DMS153 (cell line): ENCODE measurements around the gene MAPK8IP3.

Experiments used
- DNase-seq: peaks from one replicate; lab custom pipeline; 2025; lab: John Stamatoyannopoulos, UW

MAPK8IP3 gene, protein sequence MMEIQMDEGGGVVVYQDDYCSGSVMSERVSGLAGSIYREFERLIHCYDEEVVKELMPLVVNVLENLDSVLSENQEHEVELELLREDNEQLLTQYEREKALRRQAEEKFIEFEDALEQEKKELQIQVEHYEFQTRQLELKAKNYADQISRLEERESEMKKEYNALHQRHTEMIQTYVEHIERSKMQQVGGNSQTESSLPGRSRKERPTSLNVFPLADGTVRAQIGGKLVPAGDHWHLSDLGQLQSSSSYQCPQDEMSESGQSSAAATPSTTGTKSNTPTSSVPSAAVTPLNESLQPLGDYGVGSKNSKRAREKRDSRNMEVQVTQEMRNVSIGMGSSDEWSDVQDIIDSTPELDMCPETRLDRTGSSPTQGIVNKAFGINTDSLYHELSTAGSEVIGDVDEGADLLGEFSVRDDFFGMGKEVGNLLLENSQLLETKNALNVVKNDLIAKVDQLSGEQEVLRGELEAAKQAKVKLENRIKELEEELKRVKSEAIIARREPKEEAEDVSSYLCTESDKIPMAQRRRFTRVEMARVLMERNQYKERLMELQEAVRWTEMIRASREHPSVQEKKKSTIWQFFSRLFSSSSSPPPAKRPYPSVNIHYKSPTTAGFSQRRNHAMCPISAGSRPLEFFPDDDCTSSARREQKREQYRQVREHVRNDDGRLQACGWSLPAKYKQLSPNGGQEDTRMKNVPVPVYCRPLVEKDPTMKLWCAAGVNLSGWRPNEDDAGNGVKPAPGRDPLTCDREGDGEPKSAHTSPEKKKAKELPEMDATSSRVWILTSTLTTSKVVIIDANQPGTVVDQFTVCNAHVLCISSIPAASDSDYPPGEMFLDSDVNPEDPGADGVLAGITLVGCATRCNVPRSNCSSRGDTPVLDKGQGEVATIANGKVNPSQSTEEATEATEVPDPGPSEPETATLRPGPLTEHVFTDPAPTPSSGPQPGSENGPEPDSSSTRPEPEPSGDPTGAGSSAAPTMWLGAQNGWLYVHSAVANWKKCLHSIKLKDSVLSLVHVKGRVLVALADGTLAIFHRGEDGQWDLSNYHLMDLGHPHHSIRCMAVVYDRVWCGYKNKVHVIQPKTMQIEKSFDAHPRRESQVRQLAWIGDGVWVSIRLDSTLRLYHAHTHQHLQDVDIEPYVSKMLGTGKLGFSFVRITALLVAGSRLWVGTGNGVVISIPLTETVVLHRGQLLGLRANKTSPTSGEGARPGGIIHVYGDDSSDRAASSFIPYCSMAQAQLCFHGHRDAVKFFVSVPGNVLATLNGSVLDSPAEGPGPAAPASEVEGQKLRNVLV (N-terminal part only)

DNA sequence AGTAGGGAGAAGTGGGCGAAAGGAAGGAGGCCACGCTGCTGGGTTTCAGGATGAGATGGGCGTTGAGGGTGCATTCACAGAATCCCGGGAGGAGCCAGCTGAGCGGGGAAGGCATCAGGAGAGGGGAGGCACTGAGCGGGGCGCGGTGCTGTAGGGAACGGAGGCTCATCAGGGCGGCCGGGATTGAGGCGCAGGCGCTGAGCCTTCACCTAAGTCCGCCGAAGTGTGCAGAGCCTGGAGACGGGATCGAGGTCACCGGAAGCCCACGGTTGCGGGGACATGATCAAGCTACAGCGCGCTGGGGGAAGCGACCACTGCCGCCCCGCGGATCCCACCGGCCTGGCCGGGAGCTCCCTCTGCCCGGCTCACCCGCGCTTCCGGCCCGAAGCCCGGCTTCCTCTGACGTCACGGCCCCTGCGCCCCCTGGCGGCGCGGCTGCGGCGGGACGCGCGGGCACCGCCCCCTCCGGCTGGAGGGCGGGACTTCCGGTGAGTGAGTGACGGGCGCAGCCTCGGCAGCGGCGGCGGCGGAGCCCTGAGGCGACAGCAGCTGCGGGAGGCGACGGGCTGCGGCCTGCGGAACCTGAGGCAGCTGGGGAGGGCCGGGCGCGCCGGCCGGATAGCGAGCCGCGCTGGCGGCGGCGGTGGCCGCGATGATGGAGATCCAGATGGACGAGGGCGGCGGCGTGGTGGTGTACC lies at the start of gene MAPK8IP3:
MAPK8IP3 (plus strand) TSS at position 508 of the 698 bp plus-strand sequence; CDS start at position 653, 145 bp downstream.
- DNase-seq, result peak; percentile 70

DNA sequence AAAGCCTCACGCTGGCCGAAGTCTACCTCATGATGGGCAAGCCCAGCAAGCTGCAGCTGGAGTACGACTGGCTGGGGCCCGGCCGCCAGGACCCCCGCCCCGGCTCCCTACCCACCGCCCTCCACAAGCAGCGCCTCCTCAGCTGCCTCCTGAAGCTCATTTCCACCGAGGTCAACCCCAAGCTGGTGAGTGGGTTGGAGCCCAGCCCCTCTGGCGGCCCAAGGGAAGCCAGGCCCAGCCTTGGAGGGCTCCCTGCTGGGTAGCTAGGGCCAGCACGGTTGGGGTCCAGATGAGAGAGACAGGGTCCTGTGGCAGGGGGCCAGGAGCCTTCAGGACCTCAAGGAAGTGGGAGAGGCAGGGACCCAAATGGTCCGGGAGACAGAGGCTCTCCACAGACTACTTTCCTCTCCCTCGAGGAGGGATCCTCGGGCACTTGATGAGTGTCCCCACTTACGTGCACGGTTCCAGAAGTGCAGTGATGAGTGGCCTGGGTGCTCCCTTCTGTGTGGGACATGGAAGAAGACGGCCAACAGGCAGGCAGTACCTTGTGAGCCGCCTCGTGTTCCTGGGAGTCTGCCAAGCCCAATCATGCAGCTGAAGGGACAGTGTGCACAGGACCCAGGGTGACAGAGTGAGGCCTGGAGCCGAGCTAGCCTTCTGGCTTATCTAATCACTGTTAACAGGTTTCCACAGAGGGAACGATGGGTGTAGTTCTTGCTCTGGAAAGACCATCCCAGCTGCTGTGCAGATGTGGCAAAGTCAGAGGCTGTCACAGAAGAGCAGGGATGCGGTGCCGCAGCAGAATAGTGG lies 49.0 kb upstream of the MAPK8IP3 start:
- no peak for DNase-seq

DNA sequence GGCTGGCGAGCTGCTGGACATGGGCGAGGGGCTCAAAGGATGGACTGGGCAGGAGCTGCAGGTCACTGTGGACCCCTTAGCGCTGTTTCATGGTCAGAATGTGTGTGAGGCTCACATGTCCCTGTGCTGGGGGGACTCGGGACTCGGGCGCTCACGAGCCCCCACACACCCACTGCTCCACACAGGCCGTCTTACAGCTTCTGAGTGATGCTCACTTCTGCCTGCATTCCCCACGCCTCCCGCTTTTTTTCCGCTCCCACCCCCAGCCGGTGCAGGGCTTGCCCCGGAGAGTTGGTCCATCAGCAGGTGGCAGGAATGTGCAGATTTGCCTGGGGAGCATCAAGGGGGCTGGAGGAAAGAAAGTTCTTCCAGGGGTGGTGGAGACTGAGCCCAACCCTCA lies 48.2 kb upstream of the MAPK8IP3 start:
- DNase-seq, result no peak

DNA sequence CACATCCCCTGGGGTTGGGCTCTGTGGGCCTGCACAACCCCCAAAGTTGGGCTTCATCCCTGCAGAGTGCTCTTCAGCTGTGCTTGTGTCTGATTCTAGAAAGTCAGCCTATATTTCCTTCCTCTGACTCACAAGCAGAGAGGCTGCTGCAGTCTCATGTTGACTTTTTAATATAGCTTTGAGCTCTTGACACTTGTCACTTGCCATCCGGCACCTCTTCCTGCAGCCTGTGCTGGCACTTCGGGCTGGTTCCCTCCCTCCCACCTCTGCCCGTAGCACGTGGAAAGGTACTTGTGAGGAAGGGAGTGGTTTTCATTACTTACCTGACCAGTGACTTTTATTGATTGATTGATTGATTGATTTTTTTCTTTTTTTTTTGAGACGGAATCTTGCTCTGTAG lies 47.0 kb upstream of the MAPK8IP3 start:
- DNase-seq, result no peak

DNA sequence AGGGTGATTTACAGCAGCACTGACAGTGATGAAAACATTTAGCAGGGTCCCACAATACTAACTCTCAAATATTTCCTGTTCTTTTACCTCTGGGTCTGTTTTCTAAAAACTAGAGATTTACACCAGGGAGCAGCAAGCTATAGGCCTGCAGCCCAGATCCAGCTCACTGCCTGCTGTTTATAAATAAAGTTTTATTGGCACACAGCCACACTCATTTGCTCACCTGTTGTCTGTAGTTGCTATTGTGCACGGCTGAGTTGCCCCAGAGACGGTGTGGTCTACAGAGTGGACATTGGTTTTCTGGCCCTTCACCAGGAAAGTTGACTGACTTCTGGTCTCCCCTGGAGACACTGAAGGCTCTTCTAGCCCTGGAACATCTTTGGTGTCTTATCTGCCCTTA lies 44.2 kb upstream of the MAPK8IP3 start:
- DNase-seq, result no peak

DNA sequence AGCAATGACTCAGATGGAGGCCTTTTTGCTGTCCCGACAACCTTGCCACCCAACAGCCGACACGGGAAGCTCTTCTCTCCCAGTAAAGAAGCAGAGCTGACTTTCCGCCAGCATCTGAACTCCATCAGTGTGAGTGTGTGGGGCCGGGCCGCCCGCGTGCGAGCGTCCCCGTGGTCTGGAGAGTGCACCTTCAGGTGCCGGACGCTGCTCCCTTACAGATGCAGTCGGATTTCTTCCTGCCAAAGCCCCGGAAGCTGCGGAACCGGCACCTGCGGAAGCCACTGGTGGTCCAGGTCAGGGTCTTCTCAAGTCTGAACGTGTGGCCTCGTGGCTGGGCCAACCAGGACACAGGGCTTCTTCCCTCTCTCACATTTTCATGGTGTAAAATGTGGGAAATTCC lies 43.5 kb upstream of the MAPK8IP3 start:
- DNase-seq, result no peak

DNA sequence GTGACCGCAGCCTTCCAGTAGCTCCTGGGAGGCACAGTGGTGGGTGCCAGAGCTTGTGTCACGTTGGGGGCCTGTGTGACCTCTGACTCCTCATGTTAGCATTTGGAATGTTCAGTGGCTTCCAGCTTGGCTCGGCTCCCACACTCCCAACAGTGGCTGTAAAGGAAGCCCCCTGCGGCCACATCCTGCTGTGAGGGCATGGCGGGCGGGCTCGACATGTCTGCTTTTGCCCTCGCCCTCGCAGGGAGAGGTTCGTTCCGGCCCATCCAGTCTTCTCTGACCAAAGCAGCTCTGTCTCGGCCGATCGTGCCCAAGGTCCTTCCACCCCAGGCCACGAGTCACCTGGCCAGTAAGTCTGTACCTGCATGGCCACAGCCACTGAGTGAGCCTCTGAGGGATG lies 40.2 kb upstream of the MAPK8IP3 start:
- DNase-seq, result no peak

DNA sequence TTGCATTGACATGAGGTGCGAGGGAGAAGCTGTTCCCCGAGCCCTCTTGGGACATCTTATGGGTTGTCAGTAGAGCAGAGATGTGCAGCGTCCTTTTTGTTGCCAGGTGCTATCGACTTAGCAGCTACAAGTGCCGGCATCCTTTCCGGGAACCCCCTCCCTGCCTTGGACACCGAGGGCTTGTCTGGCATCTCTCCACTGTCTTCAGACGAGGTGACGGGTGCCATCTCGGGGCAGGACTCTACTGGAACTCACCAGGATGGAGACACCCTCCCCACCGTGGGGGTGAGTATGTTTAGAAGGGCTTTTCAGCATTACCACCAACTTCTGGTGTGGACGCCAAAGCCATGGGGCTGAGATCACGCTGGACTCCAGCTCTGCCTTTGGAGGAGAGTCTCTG lies 39.7 kb upstream of the MAPK8IP3 start:
- no peak for DNase-seq

DNA sequence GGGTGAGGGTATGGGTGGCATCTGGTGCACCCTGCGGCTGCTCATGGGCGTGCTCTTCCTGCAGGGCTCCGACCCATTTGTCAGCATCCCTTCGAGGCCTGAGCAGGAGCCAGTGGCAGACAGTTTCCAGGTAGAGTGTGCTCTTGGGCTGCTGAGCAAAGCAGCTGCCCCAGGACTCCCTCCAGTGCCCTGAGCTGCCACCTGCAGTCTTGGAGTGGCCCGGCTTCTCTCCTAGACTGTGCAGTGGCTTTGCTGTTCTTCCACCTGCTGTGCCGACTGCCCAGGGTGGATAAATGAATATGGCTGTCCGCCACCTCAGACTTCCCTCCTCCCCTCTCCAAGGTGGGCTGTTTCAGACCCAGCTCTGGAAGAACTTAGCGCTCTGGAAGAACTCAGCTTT lies 38.7 kb upstream of the MAPK8IP3 start:
- DNase-seq, result no peak

DNA sequence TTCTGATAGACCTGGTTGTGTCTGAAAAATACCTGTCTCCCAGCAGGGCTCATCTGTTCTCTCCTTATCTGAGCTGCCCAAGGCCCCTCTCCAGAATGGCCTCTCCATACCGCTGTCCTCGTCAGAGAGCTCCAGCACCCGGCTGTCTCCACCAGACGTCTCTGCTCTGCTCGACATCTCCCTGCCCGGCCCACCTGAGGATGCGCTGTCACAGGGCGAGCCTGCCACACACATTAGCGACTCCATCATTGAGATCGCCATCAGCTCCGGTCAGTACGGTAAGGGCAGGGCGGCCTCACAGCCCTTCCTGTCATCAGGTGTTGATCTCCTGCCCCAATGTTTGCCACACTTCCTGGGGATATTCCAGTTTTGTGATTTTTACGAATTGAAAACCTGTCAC lies 38.1 kb upstream of the MAPK8IP3 start:
- no peak for DNase-seq

DNA sequence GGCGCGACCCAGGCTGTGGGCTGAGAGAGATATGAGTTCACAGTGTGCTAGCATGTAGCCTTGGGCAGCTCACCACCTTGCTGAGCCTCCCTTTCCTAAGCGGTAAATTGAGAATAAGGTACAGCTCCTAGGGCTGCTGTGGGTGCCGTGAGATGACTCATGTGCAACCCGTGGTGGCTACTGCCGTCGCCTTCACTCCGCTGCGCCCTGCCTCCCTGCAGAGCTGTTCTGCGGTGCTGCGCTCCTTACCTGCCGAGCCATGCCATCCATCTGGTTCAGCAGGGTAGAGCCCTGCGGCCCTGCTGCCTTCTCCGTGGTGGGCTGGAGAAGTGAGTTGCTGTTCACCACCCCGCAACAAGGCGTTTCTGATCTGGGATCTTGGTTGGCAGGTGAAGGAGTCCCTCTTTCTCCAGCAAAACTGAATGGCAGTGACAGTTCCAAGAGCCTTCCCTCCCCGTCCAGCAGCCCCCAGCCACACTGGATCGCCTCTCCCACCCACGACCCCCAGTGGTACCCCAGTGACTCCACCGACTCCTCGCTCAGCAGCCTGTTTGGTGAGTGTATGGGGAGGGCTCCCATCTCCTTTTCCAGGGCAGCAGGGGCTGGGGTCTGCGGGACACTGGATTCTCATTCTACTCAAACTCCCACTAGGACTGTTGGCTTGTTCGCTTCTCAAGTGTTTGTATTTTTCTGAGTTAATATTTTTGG lies 37.2 kb upstream of the MAPK8IP3 start:
- DNase-seq, result no peak

DNA sequence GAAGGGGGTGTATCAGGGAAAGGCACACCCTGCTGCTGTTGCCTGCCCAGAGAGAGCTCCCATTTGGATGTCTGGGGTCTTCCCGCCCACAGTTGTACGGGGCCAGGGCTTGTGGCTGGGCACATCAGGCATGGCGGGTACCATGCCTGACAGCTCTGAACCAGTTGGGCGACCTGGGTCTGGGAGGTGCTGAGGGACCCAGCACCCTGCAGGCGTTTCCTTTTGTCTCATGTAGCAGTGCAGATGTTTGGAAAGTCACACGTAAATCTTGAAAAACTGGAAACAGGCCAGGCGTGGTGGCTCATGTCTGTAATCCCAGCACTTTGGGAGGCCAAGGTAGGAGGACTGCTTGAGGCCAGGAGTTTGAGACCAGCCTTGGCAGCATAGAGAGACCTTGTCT lies 36.3 kb upstream of the MAPK8IP3 start:
- DNase-seq, result no peak

DNA sequence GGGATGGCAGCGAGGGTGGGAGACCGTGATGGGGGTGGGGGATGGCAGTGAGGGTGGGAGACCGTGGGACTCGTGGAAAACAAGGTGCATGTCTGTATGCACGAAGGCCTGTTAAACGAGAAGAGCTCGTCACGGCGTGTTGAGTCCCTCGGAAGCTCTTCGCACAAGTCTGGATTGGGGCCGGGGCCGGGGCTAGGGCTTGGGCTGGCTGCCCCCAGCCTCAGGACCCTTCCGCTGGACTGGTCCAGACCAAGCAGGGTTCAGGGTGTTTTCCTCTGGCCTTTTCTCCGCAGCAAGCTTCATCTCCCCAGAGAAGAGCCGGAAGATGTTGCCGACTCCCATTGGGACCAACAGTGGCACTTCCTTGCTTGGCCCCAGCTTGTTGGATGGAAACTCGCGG lies 35.6 kb upstream of the MAPK8IP3 start:
- no peak for DNase-seq

DNA sequence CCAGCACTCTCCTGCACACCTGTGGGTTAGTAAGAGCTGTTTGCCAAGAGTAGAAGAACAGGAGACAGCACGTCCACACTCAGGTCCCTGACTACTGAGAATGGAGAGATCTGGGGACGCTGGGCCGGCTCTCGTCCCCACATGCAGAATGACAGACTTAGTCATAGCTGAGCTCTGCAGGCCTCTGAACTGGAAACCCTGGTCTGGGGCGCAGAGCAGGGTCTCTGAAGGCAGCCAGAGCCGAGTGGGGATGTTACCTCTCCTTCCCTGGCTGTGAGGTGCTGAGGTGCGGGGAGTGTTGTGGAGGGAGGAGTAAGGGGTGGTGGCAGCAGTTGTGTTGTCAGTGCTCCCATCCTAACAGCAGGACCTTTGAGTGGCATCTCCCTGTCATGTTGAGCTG lies 35.1 kb upstream of the MAPK8IP3 start:
- DNase-seq, result no peak

DNA sequence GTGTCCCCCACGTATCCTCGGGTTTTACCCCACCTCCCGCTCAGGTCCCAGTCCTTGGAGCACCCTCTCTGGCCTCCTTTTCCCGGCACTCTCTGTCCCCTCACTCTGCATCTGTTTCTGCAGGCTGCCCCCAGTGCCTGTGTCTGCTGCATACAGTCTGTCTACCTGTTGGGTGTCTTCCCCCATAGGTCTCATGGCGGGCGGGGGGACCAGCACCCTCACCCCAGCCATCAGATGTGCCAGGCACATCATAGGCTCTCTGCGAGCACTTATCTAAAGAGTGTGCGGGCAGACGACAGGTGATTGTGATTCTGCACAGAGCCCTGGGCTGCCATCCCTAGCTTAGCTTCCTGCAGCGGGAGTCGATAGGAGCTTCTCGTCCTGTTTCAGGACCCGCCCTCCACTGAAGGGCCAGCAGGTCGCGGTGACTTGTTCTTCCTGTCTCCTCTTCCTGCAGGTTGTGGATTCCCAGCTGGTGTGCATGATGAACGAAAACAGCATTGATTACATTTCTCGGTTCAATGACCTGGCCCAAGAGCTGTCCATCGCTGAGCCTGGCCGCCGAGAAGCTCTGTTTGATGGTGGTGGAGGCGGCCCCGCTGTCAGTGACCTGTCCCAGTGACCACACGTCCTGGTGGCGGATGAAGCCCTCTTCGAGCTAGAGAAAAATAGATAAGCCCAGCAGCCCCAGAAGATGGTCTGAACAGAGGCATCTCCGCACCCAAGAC lies 32.4 kb upstream of the MAPK8IP3 start:
- DNase-seq, result no peak

DNA sequence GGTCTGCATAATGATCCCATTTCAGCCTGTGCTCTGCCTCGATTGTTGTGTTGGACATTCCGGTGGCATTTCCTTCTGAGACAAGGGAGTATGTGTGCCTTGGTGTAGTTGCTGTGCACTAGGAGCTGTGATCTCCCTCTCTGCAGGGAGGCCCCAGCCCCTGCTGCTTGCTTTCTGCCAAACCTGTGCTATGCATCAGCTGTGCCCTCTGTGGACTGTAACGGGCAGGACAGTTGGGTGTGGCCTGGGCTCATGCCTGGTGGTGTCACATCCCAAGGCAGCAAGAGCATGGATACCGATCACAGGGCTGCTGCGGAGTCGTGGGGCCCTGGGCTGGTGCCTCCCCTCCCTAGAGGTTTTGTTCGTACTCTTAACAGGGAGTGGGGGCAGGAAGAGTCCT lies 31.7 kb upstream of the MAPK8IP3 start:
- DNase-seq, result no peak

DNA sequence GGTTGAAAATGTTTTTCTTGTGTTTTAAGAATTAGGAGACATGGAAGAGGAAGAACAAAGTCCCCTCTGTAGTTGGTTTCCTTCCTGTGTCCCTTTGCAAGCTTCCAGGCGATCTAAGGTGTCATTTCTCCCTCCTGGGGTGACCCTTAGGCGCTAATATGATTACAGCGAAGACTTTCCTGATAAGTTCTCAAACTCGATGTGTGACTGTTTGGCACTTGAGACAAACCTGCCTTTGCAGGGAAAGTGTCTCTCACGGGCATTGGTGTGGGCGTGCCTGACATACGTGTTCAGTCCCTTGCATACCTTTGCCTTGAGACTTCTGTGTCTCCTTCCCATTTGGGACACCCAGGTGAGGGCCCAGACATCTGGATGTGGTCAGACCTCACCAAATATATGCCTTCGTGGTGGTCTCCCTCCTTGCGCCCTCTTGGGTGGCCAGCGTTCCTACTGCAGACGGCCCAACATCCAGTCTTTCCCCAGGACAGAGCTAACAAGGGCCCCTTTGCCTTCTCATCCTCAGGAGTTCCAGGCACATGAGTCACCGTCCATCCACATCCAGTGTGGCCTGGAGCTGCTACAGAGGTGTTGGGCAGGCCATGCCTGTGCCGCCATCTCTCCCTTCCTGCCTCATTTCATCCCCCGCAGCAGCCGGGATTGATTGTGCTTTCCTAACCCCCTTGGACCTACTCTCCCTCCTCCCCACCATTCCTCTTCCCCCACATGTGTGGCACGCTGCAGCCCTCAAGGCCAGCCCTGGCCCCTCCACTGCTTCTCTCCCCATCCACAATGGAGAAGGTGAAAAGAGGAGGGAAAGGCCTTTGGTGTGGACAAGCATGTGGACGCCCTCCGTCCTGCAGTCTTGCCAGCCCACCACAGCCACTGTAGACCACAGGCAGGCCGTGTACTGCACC lies 31.0 kb upstream of the MAPK8IP3 start:
- DNase-seq, result no peak

DNA sequence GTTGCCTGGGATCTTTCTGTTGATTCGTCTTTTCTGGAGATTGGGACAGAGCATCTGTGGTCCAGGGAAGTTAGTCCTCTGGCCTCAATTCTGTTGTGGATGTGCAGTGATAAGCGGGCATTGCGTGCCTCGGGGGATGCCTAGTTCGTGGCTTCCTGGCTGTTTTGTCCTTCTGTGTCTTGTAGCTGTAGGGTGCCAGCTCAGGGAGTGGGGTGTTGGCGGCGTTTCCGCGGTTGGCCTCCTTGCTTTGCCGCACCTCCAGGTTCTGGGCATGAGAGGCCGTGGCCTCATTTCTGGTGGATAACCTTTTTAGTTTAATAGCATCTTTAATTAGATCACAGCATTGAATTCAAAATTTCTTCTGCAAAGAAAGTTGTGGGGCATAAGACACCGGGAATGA lies 29.3 kb upstream of the MAPK8IP3 start:
- DNase-seq, result no peak
